ENCODE data around the gene LAMA2. TPM values are rescaled to one million over a fixed set of nuclear protein-coding genes. Genes with fewer than 3 reads are reported as not detected.

LAMA2 gene
- total RNA-seq, 1 donor from 2014 or later = 0.58 TPM

DNA sequence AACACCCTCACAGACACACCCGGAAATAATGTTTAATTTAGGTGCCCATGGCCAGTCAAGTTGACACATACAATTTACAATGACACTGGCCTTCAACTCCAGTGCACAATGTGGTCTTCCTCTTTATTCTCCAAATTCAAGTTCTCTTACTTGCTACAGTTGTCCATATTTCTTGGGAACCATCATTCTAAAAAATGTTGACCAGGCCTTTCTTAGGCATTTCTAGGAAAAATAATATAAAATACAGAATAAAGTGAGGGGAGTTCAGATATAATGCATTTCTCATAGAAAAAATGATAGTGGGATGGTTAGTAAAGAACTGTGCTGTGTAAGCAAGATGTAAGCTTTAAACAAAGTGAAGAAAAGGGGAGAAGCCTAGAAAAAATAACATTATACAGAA lies 528.2 kb downstream of the LAMA2 start:
- no peak for DNase-seq (ENCODE audit: extremely low read depth, low read depth, low spot score)

DNA sequence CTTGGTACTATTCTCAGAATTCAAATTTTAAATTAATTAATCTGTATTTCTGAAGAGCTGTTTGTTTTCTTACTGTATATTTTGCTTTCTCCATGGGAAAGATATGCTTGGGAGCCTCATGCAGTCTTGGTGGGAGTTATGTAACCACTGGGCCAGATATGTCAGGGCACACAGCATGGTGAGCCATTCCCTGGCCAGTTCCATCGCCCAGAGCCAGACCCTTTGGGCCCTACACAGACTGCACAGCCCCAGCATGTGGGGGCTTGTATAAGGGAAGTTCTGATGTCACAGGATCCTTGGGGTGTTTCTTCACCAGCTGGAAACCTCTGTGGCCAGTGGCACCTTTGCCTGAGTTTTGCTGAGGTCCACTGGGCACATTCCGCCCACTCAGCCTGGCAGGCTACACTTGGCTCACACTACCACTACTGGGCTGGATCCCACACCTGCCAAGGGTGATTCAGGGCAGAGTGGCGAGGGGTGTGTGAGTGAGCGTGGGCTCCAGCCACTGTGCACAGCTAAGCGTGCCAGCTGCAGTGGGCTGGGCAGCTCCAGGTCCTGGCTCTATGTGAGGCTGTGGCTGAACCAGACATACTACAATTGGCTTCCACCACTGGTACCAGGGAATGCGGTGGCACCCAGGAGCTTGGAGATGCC lies 533.5 kb downstream of the LAMA2 start:
- DNase-seq (ENCODE audit: extremely low read depth, low read depth, low spot score) = no peak

DNA sequence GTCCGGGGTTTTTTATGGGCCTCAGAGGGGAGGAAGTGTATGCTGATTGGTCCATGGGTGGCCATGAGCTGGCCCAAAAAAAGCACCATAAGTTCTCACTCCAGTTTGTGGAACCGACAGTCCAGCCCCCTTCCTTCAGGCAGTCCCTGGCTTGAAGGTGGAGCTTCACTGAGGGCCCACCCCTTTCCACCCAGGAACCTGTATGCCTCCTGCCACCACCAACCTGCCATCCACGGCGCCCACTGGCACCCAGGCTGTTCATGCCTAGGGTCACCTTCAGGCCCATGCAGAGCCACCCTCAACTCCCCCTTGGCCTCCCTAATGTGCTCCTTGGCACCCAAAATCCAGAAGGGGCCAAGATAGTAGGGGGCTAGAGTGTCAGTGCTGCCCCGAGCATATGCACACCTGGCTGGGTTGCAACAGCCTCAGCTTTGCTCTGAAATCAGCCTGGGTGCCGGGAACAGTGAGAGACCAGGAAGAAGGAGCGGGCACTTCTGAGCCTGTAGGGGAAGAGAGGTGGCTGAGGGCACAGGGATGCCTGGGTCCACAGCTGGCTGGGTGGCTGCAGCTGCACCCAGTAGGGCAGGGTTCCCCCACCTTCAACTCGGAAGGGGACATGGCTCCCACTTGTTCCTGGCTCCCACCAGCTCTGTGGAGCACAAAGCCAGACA lies 534.6 kb downstream of the LAMA2 start:
- no peak for DNase-seq (ENCODE audit: extremely low read depth, low read depth, low spot score)

DNA sequence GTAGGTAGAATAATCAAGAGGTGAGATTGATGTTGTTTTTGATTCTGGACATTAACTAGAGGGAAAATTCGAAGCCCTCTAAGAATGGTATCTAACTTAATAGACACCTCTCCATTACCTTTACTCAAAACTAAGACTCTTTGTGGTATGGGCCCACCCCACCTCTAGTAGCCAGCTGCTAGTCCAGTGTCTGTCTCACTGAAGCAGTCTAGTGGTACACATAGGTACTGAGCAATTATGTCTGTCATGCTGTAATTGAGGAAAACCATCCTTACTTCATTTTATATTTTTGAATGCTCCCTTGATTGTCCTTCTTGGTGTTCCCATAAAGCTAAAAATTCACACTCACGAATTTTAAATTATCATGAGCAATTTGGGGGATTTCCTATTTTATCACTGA lies 536.4 kb downstream of the LAMA2 start:
- DNase-seq (ENCODE audit: extremely low read depth, low read depth, low spot score) = no peak

DNA sequence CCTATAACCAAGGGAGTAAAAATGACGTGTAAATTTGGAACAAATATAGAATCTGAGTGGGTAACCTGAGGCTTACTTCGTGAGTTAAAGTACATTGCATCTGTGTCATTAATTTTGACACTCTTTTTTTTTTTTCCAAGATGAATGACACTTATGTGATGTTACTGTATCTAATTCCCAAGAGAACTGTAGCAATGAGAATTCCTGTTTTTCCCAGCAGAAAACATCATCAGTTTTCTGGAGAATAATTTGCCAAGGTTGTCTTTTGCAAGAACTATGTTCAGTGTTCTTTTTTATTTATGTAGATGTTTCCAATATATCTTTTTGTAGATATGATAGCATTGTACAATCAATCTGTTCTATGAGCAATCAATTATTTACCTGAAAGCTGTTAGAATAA lies 543.4 kb downstream of the LAMA2 start:
- no peak for DNase-seq (ENCODE audit: extremely low read depth, low read depth, low spot score)

DNA sequence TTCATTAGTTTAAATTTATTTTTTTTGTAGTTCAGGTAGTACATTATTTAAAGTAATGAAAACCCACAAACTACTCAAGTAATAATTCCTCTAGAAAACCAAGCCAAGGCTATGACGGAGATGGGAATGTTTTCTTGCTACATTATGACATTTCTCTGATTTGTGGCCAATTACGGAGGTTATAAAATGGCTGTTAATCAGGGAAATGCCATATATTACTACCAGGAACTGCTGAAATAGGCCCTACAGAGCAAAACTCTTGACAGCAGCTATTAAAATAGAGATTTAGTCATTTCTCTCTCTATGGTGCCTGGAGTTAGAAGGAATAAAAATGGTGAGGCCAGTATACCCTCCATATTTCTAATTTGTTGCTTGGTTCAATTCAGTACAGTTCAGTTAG lies 547.0 kb downstream of the LAMA2 start:
- DNase-seq (ENCODE audit: extremely low read depth, low read depth, low spot score) = no peak

DNA sequence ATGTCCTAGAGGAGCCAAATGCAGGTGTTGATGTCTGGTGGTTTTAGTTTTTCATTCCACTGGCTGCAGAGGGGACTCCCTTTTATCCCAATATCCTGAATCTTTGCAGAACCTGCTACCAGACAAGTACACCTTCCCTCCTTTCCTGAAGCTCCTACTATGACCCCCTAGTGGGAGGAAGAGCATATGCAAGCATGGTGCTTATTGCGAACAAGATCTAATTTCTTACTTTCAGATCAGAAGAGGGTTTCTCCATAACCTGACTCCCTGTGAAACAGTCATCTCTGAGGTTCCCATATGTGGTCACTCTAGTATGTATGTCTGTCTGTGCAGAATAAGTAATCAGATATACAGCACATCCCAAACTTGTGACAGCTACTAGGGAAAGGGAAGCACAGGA lies 549.8 kb downstream of the LAMA2 start:
- no peak for DNase-seq (ENCODE audit: extremely low read depth, low read depth, low spot score)

DNA sequence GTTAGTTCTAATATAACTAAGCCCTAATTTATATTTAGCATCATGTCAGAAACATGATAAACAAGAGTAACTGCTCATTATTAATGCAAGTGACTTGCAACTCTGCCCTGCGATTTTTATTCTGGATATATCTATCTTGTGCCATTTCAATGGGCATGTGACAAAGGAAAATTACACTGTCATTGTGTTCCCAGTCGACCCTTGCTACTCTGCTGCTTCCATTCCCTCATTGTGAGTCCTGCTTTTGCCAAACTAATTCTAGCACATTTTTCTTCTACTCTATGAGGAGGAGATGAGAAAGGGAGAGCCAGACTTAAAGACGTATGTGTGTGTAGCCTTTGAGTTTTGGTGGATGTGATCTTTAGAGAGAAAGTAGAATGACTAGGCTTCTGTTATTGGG lies 551.2 kb downstream of the LAMA2 start:
- no peak for DNase-seq (ENCODE audit: extremely low read depth, low read depth, low spot score)

DNA sequence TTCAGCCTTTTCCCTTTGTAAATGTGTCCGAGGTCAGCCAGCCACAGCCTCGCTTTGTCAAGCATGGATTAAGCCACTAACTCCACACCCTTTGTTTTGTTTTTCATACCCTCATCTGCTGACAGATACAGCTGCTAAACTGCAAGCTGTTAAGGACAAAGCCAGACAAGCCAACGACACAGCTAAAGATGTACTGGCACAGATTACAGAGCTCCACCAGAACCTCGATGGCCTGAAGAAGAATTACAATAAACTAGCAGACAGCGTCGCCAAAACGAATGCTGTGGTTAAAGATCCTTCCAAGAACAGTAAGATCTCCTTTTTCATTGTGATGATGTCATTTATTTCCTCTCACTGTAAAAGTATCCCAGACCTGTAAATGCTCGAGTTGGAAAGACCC lies 557.8 kb downstream of the LAMA2 start:
- no peak for DNase-seq (ENCODE audit: extremely low read depth, low read depth, low spot score)

DNA sequence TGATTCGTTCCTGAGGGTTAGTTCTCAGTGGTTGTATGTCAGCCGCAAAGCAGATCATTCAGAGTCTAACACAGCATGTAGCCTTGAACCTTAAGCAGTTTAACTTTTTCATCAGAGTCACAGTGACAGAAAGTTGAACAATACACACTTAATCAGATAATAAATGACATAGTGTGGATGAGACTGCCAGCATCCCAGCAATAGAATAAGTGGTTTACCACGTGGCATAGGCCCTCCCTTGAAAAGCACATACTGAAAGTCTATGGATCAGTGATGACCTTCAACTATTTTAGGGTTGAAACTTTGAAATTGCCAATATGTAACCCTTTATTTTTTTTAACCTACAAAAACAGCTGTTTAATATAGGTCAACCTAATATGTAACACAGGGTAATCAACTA lies 561.7 kb downstream of the LAMA2 start:
- no peak for DNase-seq (ENCODE audit: extremely low read depth, low read depth, low spot score)

DNA sequence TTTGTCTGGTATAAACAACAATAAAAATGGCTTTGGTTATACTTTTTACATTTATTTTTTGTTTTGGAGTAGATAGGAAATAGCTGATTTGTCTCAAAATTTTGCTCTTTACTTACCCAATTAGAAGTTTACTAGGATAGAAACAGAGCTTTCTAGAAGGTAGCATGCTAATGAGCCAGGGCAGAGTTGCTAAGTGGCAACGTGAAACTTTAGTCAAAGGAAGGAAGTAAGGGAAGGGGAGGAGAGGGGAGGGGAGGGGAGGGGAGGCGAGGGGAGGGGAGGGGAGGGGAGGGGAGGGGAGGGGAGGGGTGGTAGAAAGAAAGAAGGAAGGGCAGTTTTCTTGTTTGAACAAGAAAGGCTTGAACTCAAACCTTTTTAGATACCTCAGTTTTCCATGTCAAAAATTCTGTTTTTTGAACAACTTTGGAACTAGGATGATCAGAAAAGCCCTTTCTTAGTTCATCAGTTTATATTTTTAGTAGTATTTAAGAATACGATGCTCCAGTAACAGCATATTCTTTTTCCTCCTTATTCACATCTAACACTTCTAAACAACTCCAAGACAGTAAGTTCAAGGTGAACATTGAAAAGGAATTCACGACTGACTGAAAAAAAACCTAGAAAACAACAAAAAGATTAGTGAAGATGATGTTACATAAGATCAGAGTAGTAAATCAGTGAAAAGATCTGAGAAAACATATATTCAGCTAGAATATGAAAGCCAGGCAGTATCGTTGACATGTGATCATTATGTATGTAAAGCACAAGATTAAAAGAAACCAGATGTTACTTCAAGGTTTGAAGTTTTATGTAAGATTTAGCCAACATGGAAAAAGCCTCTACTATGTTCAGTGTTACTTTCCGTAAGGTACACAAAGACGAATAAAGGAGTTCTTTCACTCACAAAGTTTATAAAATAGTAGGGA lies 563.6 kb downstream of the LAMA2 start:
- no peak for DNase-seq (ENCODE audit: extremely low read depth, low read depth, low spot score)

DNA sequence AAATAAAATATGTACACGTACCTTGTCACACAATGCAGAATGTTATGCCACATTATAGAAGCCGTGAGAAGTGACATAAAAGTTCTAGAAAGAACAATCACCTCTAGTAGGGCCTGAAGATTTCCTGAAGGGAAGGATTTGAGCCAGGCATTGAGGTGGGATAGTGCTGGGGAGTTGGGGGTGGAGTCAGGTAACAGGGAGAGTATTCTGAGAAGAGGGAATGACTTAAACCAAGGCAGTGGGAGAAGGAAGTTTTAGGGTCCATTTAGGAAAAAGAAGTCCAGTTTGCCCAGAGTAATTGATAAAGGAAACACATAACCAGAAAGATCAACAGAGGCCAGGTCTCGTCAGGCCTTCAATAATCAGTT lies 564.2 kb downstream of the LAMA2 start:
- DNase-seq (ENCODE audit: extremely low read depth, low read depth, low spot score) = no peak

DNA sequence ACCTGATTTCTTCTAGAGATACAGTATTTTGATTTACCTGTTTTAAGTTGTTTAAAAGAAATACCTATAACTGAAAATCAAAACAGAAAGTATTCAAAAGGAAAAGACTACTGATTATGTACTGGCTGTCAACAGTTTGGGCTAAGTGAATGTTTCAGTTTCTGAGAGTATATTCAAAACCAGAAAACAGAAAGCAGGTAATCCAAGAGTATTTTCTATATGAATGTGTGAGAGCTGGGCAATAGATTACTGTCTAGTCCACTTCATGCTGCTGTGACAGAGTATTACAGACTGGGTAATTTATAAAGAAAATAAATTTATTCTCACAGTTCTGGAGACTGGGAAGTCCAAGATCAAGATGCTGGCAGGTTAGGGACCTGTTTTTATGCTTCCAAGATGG lies 566.0 kb downstream of the LAMA2 start:
- DNase-seq (ENCODE audit: extremely low read depth, low read depth, low spot score) = no peak

DNA sequence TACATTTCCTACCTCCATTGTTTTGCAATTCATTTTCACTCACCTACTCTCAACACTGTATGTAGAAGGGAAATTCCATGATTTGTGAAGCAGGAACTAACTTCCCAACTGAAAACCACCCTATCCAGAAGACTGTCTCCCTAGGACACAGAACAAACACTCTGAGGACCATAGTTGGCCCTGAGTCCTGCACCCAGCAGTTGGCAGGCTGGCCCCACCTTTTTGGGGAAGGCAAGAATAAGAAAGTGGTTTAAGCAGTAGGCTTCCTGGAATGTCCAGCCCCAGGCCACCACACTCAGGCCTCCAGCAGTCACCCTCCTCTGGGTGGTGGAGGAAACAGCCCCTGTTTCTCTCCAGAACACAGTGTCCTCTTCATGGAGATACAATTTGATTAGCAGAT lies 568.2 kb downstream of the LAMA2 start:
- no peak for DNase-seq (ENCODE audit: extremely low read depth, low read depth, low spot score)

DNA sequence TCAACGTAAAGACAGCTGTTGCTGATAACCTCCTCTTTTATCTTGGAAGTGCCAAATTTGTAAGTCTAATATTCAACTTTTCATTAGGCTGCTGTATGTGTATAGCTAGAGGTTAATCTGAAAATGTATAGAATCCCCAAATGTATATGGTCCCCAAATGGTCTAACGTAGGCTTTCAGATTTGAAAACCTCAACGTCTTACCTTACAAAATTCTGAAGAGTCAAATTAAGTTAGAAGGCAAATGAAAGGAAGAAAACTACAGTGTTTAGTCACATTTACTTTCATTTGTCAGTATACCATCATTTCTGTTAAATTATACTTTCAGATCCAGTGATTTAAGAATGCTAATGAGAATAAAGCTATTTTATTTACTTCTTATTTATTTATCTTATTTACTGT lies 570.1 kb downstream of the LAMA2 start:
- no peak for DNase-seq (ENCODE audit: extremely low read depth, low read depth, low spot score)

DNA sequence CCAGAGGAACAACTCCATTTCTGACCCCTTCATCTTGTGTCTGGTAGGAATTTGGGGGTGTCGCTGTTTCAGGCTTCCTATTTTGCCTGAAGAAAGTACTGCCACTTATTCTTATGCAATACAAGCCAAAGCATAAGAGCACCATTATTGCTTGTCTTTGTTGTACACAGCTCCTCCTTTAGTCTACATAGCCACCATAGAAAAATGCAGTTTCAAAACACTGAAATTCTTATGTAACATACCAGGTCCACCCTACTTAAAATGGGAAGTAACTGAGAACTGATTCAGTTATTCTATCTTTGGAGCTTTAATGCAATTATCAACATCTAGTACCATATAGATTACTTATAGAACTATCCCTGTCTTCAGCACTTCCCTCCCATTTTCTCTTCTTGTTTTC lies 571.5 kb downstream of the LAMA2 start:
- DNase-seq (ENCODE audit: extremely low read depth, low read depth, low spot score) = no peak

DNA sequence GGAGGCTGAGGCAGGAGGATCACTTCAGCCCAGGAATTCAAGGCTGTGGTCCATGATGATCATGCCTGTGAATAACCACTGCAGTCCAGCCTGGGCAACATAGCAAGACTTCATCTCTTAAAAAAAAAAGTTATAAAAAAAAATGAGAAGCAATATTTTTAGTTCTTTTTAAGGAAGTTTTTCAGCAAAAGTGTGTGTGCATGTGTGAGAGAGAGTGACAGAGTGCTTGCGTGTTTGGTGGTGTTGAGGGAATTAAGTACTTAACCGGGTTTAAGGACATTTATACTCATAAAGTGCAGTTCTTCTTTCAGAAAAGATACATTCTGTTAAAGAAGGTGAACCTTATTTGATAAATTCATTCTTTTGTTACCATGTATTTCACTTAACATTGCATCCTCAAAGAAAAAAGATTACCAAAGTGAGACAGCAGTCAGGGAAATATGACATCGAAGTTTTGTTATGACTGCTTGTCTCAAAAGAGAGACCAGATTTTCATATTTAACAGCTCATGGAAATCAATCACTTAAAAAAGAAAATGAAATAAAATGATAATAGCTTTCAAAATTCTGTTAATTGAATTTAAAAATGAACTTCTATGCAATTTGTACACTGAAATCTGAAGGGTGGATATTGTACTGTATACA lies 572.3 kb downstream of the LAMA2 start:
- DNase-seq (ENCODE audit: extremely low read depth, low read depth, low spot score) = no peak

DNA sequence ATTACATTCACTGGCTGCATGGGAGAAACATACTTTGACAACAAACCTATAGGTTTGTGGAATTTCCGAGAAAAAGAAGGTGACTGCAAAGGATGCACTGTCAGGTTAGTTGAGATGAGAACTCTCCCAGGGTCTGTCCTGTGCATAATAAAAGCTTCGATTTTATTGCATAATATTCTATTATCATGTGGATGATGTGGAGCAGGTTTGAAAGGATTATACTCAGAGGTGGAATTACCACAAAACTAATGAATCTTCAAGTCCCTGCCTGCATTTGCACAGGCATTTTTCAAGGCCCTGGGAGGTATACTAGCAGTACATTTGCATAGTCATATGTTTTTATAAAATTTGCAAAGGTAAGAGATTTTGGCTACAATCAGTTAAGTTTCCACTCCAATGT lies 577.3 kb downstream of the LAMA2 start:
- no peak for DNase-seq (ENCODE audit: extremely low read depth, low read depth, low spot score)

DNA sequence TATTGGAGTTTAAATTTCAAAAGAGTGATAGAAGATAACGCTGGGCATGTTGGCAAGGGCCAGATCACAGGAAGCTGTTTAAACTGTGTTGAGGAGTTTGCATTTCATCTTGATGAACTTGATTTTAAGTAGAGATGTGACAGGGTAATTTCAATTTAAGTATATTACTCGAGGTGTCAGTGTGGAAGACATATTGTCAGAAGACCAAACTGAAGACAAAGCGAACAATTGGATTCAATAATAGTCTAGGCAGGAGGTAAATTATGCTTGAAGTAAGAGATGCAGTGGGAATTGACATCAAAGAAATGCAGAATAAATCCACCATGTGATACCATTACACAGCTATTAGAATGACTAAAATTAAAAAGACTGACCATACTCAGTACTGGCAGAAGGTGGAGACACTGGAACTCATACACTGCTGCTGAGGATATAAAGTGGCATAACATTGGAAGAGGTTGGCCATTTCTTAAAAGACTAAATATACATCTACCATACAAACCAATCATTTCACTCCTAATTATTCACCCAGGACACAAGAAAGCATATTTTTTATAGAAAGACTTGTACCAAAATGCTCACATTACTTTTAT lies 586.2 kb downstream of the LAMA2 start:
- DNase-seq (ENCODE audit: extremely low read depth, low read depth, low spot score) = no peak

DNA sequence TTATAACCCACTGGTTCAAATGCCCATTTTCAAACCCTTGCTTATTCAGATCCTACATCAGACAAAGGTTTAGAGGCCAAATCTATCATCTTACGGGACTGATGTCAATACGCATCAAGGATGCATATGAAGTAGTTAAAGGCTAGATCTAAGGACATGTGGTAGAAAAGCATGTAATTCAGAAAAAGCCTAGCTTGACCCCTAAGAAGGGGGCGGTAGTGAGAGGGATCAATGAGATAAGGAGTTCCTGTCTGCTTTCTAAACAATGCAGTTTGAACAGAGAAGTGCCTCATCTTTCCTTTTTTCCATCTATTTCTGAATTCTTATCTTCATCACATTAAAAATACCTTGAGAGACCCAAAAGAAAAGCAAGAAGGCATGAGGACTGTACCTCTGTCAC lies 589.3 kb downstream of the LAMA2 start:
- no peak for DNase-seq (ENCODE audit: extremely low read depth, low read depth, low spot score)

DNA sequence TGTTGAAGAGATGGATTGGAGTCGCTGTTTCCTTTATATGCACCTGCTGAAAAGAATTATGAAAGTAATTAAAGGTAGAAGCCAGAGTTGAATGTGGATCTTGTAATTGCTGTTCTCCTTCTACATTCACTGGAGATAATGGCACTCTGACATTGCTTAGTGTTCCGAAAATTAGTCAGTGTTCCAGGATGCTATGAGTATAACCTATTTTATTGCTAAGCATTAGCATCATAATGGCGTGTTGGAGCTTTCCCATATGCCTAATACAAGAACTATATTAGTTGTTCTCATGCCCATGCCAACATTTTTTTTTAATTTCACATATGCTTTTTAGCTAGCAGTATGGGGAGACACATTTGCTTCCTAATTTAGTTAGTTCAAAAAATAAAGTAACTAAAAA lies 590.6 kb downstream of the LAMA2 start:
- no peak for DNase-seq (ENCODE audit: extremely low read depth, low read depth, low spot score)
